GM12878 (cell line): Measurements from ENCODE around the gene SLC25A47. TPM values are rescaled to one million over a fixed set of nuclear protein-coding genes. Genes with fewer than 3 reads are reported as not detected.

ENCODE experiments used
- ATAC-seq: fragments of 200-7000 bp; cut with Tn5 transposase; 3 replicates; pipeline ENCODE4 v1.9.1; 2020; ENCODE audit warnings: mild to moderate bottlenecking, moderate library complexity
- BruUV-seq: library from RNA; stranded (reverse); fragments of 400-500 nt; replicated peaks from 2 replicates; lab custom pipeline; 2021; lab: Mats Ljungman, UMichigan
- CTCF ChIA-PET: fragments of 300-600 bp; sonication (Branson Sonifier 250); formaldehyde crosslinking; extraction: SDS; loops from one replicate; lab custom pipeline; 2021; ENCODE audit warnings: inconsistent platforms; lab: Yijun Ruan, JAX
- POLR2A ChIA-PET: fragments of 350-600 bp; formaldehyde crosslinking; extraction: SDS; loops from one replicate; lab custom pipeline; 2021; ENCODE audit warnings: inconsistent platforms; lab: Charles Lee
- RAD21 ChIA-PET: fragments of 300-600 bp; sonication (Branson Sonifier 250); formaldehyde crosslinking; loops from one replicate; lab custom pipeline; 2023; ENCODE audit warnings: antibody characterized with exemption; ENCODE audit not compliant: unreplicated experiment; lab: Charles Lee
- SMC1A ChIA-PET: fragments of 300-600 bp; sonication (Branson Sonifier 250); formaldehyde crosslinking; loops from one replicate; lab custom pipeline; 2023; ENCODE audit not compliant: unreplicated experiment, uncharacterized antibody; lab: Charles Lee
- DNase-seq: peaks from one replicate; pipeline ENCODE4 v3.0.0-alpha.2; 2011; ENCODE audit warnings: low read depth, low spot score
- FAIRE-seq: peaks from 3 replicates; lab custom pipeline; 2011; peaks lifted over from hg19 to GRCh38; lab: Jason Lieb, UNC
- H2AFZ ChIP-seq: 2 replicates; pipeline ENCODE4 v1.6.0; 2011; ENCODE audit warnings: low read depth, low read length, control low read depth; ENCODE audit not compliant: control insufficient read depth
- H3K27ac ChIP-seq: 2 replicates; pipeline ENCODE4 v1.5.1; 2011; ENCODE audit warnings: control low read depth; ENCODE audit not compliant: control insufficient read depth, insufficient read depth
- H3K27me3 ChIP-seq, 2 experiments: replicated peaks in 1 of 2; 2 replicates each; pipeline versions ENCODE4 v1.6.0 to v1.6.1; 2011; ENCODE audit warnings: low read length in 1 of 2; ENCODE audit not compliant: control insufficient read depth in 2 of 2, insufficient read depth in 2 of 2
- H3K36me3 ChIP-seq, 2 experiments: 2 replicates each; pipeline ENCODE4 v1.5.1; 2011; ENCODE audit warnings: low read length in 1 of 2; ENCODE audit not compliant: control insufficient read depth in 2 of 2, insufficient read depth in 2 of 2
- H3K4me1 ChIP-seq: 2 replicates; pipeline ENCODE4 v1.6.1; 2011; ENCODE audit warnings: mild to moderate bottlenecking, low read length, moderate library complexity, mixed read lengths; ENCODE audit not compliant: control insufficient read depth, insufficient read depth
- H3K4me2 ChIP-seq: 2 replicates; pipeline ENCODE4 v1.6.0; 2011; ENCODE audit warnings: control low read depth; ENCODE audit not compliant: control insufficient read depth, insufficient read depth
- H3K4me3 ChIP-seq: fragments of 200-600 bp; sonication (generic); 2 replicates; pipeline ENCODE4 v1.5.1; 2016
- H3K79me2 ChIP-seq: 2 replicates; pipeline ENCODE4 v1.6.0; 2011; ENCODE audit warnings: low read length; ENCODE audit not compliant: control insufficient read depth, insufficient read depth
- H3K9ac ChIP-seq: 2 replicates; pipeline ENCODE4 v1.8.0; 2011; ENCODE audit warnings: low read length, control low read depth, mixed read lengths; ENCODE audit not compliant: control insufficient read depth, insufficient read depth
- H3K9me3 ChIP-seq: replicated peaks from 3 replicates; pipeline ENCODE4 v1.5.1; 2011; ENCODE audit warnings: mild to moderate bottlenecking, low read length; ENCODE audit not compliant: control insufficient read depth, insufficient read depth
- H4K20me1 ChIP-seq: 2 replicates; pipeline ENCODE4 v1.6.0; 2011; ENCODE audit not compliant: control insufficient read depth, insufficient read depth
- CHD4 ChIP-seq: fragments of 200-600 bp; sonication (generic); IDR thresholded peaks from 2 replicates; pipeline ENCODE4 v1.6.1; 2016; ENCODE audit warnings: mild to moderate bottlenecking
- FOS ChIP-seq: IDR thresholded peaks from 3 replicates; pipeline ENCODE4 v1.6.1; 2011; ENCODE audit warnings: borderline replicate concordance; ENCODE audit not compliant: insufficient read length; ENCODE audit errors: extremely low read depth
- JUND ChIP-seq: IDR thresholded peaks from 2 replicates; pipeline ENCODE4 v1.6.1; 2012; ENCODE audit warnings: low read depth, mild to moderate bottlenecking, low read length, improper control_type of control experiment, moderate library complexity
- LARP7 ChIP-seq: fragments of 450-650 bp; IDR thresholded peaks from 2 replicates; pipeline ENCODE4 v1.6.1; 2017; ENCODE audit warnings: mild to moderate bottlenecking
- MTA2 ChIP-seq: fragments of 450-650 bp; IDR thresholded peaks from 2 replicates; pipeline ENCODE4 v1.6.1; 2016; ENCODE audit warnings: low read depth, mild to moderate bottlenecking, moderate library complexity
- SUPT20H ChIP-seq: IDR thresholded peaks from 2 replicates; pipeline ENCODE4 v1.6.1; 2011; ENCODE audit warnings: low read depth, mild to moderate bottlenecking, low read length, moderate library complexity, borderline replicate concordance; ENCODE audit not compliant: control insufficient read depth
- WGBS: methylation state at CpG from one replicate; pipeline ENCODE4 v1.1.6; 2016; ENCODE audit warnings: low lambda C conversion rate; ENCODE audit not compliant: insufficient replicate concordance, insufficient coverage; ENCODE audit errors: missing lambda C conversion rate; 5-methylcytosine and 5-hydroxymethylcytosine counted together
- in situ Hi-C: fragments of 300-500 bp; cut with MboI; formaldehyde crosslinking; loops from 9 replicates; pipeline ENCODE4 v1.14.3; 2018; ENCODE audit warnings: mixed read lengths
- intact Hi-C: fragments of 100-400 bp; cut with micrococcal nuclease; formaldehyde crosslinking; loops from one replicate; pipeline ENCODE4 v1.14.2; 2022; ENCODE audit not compliant: unreplicated experiment
- polyA plus RNA-seq, 11 experiments: library from polyadenylated mRNA; depleted of rRNA in 4 of 11; unstranded in 6 of 11; stranded (reverse) in 5 of 11; fragments of >200 nt; fragmentation: Nextera tagmentation in 4 of 11; fragmentation: Illumina TruSeq in 1 of 11; extraction: Ambion mirVana in 4 of 11; extraction: Trizol in 1 of 11; gene quantifications; 1 replicate in 1 of 11; 2 replicates in 10 of 11; pipeline versions ENCODE4 v1.2.1 to v1.2.3, GENCODE V29; 2011 to 2016; ENCODE audit warnings: inconsistent platforms in 2 of 11, missing spikeins in 2 of 11, low read depth in 1 of 11
- total RNA-seq, 4 experiments: library from RNA; depleted of rRNA in 3 of 4; stranded (reverse); fragments of >200 nt in 3 of 4; fragmentation: Illumina TruSeq in 1 of 4; extraction: Trizol in 1 of 4; gene quantifications; 2 replicates each; pipeline versions ENCODE4 v1.2.1 to v1.2.3, GENCODE V29; 2013 to 2021
- TF ChIP-seq, protein P1 (sequence below): IDR thresholded peaks from 2 replicates; pipeline ENCODE4 v1.6.1; 2011; ENCODE audit warnings: mild to moderate bottlenecking, low read depth, low read length, moderate library complexity; ENCODE audit not compliant: insufficient replicate concordance
- TF ChIP-seq, protein P2 (sequence below): fragments of 150-350 bp; IDR thresholded peaks from 2 replicates; pipeline ENCODE4 v1.6.1; 2016; ENCODE audit warnings: low read depth, low read length
- TF ChIP-seq, protein P3 (sequence below): fragments of 450-650 bp; IDR thresholded peaks from 2 replicates; pipeline ENCODE4 v1.6.1; 2017; ENCODE audit warnings: mild to moderate bottlenecking, low read depth, inconsistent platforms; ENCODE audit not compliant: poor library complexity, severe bottlenecking
- TF ChIP-seq, protein P4 (sequence below): fragments of 450-650 bp; formaldehyde crosslinking; IDR thresholded peaks from 2 replicates; pipeline ENCODE4 v1.5.0; 2022; ENCODE audit warnings: mild to moderate bottlenecking, missing genetic modification characterization

SLC25A47 gene
- total and polyA plus RNA-seq, 10 of the 15 experiments (the other 5 are each of a cell fraction or from before 2014, with no cell fraction given): 0.14 TPM; not detected in 9

DNA sequence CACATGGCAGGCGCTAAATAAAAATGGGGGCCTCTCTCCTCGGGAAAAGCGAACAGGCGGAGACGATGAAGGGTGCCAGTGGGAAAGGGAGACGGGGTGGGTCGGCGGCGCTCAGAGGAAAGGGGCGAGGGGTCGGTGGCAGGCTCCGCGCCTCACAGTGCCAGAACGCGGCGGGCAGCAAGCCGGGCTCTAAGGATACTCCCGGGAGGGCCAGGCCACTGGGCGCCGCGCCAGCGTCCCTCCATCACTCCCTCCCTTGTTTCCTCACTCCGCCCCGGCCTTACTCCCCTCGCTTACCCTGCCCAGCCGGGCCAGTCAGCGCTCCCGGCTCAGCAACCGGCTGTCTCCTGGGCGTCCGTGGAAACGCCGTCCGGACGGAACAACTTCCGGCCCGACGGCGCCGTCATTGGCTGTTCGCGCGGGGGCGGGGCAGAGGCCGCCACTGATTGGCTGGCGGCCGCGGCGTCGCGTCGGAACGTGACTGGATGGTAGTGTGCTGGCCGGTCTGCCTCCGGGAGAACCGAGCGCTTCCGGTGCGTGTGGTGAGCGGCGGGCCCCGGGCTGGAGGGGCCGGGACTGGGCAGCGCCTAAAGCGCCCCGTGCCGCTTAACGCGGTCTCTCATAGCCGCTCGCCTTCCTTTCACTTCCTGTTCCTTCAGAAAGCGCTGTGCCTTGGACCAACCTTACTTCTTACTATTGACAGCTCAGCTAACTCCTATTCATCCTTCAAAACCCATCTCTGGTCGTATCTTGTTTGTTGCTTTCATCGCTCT lies 53.0 kb downstream of the SLC25A47 start, which contains the start of gene WDR25:
Gene WDR25 (plus strand): TSS at position 523 of the 773 bp plus-strand sequence.
- no peaks in the 10 kb centered on the region for H3K27me3 ChIP-seq
- H3K4me2 ChIP-seq: peak within 1 kb of the TSS; percentile 100
- CTCF ChIA-PET: interaction anchor here (1.0 to 4.8 kb wide), 18 partner anchors 7 to 306 kb away, joined by 3 to 50 read pairs (median 7); no protein-coding TSS in a partner anchor
- FAIRE-seq (no peak), ATAC-seq (peak; percentile 85), DNase-seq (peak; percentile 74)
- in situ Hi-C loops (no loop called here), intact Hi-C loops (loop anchor here (1.0 to 5.0 kb wide), 5 partner anchors 34 to 309 kb away; partner anchors contain the start of genes EVL, SLC25A29 and YY1)
- H3K4me1 ChIP-seq: peaks cover 29% of the 10 kb centered on the region
- H3K9ac ChIP-seq: peak within 1 kb of the TSS; percentile 97
- peaks cover 0 to 1% of the 10 kb centered on the region in 2 experiments; a peak in 1 of 4 replicates for H3K36me3 ChIP-seq
- H4K20me1 ChIP-seq: no peaks in the 10 kb centered on the region
- RAD21 ChIA-PET: interaction anchor here (0.9 to 2.5 kb wide), 11 partner anchors 35 to 310 kb away, joined by 3 to 25 read pairs (median 5); no protein-coding TSS in a partner anchor
- peak within 1 kb of the TSS; percentile 98 for H3K27ac ChIP-seq
- peaks cover 45% of the 10 kb centered on the region for H3K79me2 ChIP-seq
- no peaks in the 10 kb centered on the region; the same call in 2 of the 3 replicates for H3K9me3 ChIP-seq
- no TSS peak for BruUV-seq
- under 1% methylated on average over 68 of the region's 74 CpGs for WGBS
- peak within 1 kb of the TSS; percentile 86 for H3K4me3 ChIP-seq
- SMC1A ChIA-PET: interaction anchor here (0.6 to 4.1 kb wide), 12 partner anchors 15 to 270 kb away, joined by 3 to 25 read pairs (median 5); no protein-coding TSS in a partner anchor
- POLR2A ChIA-PET: interaction anchor here (1.0 to 2.8 kb wide), 4 partner anchors 33 to 154 kb away, joined by 3 to 14 read pairs (median 6); no protein-coding TSS in a partner anchor
- H2AFZ ChIP-seq: peak within 1 kb of the TSS; percentile 89
- TF ChIP-seq, protein P1, sequence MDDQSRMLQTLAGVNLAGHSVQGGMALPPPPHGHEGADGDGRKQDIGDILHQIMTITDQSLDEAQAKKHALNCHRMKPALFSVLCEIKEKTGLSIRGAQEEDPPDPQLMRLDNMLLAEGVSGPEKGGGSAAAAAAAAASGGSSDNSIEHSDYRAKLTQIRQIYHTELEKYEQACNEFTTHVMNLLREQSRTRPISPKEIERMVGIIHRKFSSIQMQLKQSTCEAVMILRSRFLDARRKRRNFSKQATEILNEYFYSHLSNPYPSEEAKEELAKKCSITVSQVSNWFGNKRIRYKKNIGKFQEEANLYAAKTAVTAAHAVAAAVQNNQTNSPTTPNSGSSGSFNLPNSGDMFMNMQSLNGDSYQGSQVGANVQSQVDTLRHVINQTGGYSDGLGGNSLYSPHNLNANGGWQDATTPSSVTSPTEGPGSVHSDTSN: no peak
- TF ChIP-seq, protein P2, sequence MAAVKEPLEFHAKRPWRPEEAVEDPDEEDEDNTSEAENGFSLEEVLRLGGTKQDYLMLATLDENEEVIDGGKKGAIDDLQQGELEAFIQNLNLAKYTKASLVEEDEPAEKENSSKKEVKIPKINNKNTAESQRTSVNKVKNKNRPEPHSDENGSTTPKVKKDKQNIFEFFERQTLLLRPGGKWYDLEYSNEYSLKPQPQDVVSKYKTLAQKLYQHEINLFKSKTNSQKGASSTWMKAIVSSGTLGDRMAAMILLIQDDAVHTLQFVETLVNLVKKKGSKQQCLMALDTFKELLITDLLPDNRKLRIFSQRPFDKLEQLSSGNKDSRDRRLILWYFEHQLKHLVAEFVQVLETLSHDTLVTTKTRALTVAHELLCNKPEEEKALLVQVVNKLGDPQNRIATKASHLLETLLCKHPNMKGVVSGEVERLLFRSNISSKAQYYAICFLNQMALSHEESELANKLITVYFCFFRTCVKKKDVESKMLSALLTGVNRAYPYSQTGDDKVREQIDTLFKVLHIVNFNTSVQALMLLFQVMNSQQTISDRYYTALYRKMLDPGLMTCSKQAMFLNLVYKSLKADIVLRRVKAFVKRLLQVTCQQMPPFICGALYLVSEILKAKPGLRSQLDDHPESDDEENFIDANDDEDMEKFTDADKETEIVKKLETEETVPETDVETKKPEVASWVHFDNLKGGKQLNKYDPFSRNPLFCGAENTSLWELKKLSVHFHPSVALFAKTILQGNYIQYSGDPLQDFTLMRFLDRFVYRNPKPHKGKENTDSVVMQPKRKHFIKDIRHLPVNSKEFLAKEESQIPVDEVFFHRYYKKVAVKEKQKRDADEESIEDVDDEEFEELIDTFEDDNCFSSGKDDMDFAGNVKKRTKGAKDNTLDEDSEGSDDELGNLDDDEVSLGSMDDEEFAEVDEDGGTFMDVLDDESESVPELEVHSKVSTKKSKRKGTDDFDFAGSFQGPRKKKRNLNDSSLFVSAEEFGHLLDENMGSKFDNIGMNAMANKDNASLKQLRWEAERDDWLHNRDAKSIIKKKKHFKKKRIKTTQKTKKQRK: no peak
- TF ChIP-seq LARP7: peak; percentile 73; the same call in 1 of the 2 replicates
- TF ChIP-seq, protein P3, sequence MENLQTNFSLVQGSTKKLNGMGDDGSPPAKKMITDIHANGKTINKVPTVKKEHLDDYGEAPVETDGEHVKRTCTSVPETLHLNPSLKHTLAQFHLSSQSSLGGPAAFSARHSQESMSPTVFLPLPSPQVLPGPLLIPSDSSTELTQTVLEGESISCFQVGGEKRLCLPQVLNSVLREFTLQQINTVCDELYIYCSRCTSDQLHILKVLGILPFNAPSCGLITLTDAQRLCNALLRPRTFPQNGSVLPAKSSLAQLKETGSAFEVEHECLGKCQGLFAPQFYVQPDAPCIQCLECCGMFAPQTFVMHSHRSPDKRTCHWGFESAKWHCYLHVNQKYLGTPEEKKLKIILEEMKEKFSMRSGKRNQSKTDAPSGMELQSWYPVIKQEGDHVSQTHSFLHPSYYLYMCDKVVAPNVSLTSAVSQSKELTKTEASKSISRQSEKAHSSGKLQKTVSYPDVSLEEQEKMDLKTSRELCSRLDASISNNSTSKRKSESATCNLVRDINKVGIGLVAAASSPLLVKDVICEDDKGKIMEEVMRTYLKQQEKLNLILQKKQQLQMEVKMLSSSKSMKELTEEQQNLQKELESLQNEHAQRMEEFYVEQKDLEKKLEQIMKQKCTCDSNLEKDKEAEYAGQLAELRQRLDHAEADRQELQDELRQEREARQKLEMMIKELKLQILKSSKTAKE: no peak
- TF ChIP-seq FOS: peak; percentile 24
- no peak for TF ChIP-seq JUND
- no peak for TF ChIP-seq SUPT20H
- no peak for TF ChIP-seq MTA2
- no peak for TF ChIP-seq CHD4
- TF ChIP-seq, protein P4, sequence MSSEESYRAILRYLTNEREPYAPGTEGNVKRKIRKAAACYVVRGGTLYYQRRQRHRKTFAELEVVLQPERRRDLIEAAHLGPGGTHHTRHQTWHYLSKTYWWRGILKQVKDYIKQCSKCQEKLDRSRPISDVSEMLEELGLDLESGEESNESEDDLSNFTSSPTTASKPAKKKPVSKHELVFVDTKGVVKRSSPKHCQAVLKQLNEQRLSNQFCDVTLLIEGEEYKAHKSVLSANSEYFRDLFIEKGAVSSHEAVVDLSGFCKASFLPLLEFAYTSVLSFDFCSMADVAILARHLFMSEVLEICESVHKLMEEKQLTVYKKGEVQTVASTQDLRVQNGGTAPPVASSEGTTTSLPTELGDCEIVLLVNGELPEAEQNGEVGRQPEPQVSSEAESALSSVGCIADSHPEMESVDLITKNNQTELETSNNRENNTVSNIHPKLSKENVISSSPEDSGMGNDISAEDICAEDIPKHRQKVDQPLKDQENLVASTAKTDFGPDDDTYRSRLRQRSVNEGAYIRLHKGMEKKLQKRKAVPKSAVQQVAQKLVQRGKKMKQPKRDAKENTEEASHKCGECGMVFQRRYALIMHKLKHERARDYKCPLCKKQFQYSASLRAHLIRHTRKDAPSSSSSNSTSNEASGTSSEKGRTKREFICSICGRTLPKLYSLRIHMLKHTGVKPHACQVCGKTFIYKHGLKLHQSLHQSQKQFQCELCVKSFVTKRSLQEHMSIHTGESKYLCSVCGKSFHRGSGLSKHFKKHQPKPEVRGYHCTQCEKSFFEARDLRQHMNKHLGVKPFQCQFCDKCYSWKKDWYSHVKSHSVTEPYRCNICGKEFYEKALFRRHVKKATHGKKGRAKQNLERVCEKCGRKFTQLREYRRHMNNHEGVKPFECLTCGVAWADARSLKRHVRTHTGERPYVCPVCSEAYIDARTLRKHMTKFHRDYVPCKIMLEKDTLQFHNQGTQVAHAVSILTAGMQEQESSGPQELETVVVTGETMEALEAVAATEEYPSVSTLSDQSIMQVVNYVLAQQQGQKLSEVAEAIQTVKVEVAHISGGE (CRISPR knock-in tag): peak; percentile 88
